ENCODE measurements around the gene IL17D. TPM values are rescaled to one million over a fixed set of nuclear protein-coding genes. Genes with fewer than 3 reads are reported as not detected.

IL17D gene
- total RNA-seq, 2 donors from 2014 or later = 1.2 to 1.7 TPM

DNA sequence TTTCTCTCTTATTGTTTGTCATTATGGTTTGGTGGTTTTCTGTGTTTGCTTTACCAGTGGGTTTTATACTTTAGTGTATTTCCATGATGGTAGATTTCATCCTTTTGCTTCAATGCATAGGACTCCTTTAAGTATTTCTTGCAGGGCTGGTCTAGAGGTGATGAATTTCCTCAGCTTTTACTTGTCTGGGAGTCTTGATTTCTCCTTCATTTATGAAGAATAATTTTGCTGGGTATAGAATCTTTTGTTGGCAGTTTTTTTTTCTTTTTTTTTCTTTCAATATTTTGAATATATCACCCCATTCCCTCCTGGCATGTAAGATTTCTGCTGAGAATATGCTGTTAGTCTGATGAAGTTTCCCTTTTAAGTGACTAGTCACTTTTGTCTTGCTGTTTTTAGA, 50.5 kb downstream of the IL17D start:
- DNase-seq = no peak
- intact Hi-C loops (cut with DNase I, micrococcal nuclease) = no loop called here
- ATAC-seq = no peak

GRCh38 chr13:20760872-20761271, 57.4 kb downstream of the IL17D start:
- intact Hi-C loops (cut with DNase I, micrococcal nuclease) = no loop called here
- DNase-seq (no peak), ATAC-seq (peak; percentile 88)

DNA sequence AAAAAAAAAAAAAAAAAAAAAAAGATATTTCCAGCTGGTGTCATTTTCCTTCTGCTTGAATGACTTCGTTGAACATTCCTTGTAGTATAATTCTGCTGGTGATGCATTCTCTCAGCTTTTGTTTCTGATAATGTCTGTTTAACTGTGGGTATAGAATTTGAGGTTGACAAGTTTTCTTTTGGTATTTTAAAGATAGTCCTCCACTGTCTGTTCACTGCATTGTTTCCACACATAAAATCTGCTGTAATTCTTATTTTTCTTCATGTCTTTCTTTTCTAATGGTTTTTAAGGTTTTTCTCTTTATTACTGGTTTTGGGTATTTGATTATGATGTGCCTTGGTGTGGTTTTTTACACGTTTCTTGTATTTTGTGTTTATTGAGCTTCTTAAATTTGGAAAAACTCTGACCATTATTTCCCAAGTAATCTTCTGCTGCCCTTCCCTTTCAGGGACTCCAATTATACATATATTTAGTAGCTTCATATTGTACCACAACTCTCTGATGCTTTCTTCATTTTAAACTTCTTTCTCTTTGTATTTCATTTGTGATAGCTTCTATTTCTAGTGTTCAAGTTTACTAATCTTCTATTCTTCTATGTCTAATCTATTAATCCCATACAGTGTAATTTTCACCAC, 63.9 kb downstream of the IL17D start:
- intact Hi-C loops (cut with DNase I, micrococcal nuclease) = no loop called here
- ATAC-seq = no peak
- DNase-seq = no peak

GRCh38 chr13:20769091-20769490, 65.6 kb downstream of the IL17D start:
- ATAC-seq (no peak), DNase-seq (no peak)
- intact Hi-C loops (cut with DNase I, micrococcal nuclease) = no loop called here

- intact Hi-C loops (cut with DNase I, micrococcal nuclease) = no loop called here
- ATAC-seq = no peak
- no peak for DNase-seq
Observed at GRCh38 chr13:20769834-20770233, 66.3 kb downstream of the IL17D start.

Other genes starting within 250 kb of the IL17D start
- 100 to 1,000 TPM; 115 to 128 TPM for gene CRYL1, start 177.8 kb upstream of the IL17D start, total RNA-seq
- gene IFT88, start 136.5 kb upstream of the IL17D start, total RNA-seq = 10 to 100 TPM; 12.6 to 14.8 TPM
- gene EEF1AKMT1, start 70.3 kb downstream of the IL17D start, total RNA-seq = 1 to 10 TPM; 3.5 to 5.5 TPM
- gene XPO4, start 199.0 kb downstream of the IL17D start, total RNA-seq = 10 to 100 TPM; 10.5 to 13.6 TPM